PC-9 (cell line): ENCODE results near the gene CA12.

Experiments used
- CTCF ChIP-seq: fragments of 200-600 bp; sonication (generic); conservative IDR thresholded peaks from 2 replicates; pipeline ENCODE4 v1.6.1; 2017; ENCODE audit warnings: mixed run types, antibody characterized with exemption, mild to moderate bottlenecking, moderate library complexity
- EZH2 ChIP-seq: fragments of 200-600 bp; sonication (generic); IDR thresholded peaks from 2 replicates; pipeline ENCODE4 v1.8.0; 2017; ENCODE audit warnings: antibody characterized with exemption, low read depth

GRCh38 chr15:63344731-63345390, 36.8 kb downstream of the CA12 start:
- TF ChIP-seq EZH2, result no peak
- no peak for TF ChIP-seq CTCF
